Activated CD4-positive, alpha-beta T cell treated with anti-CD3 and anti-CD28 coated beads for 48 hours (primary cell): ENCODE data around the gene GPSM1.

Source experiments
- DNase-seq: peaks from one replicate; pipeline ENCODE4 v3.0.0-alpha.2; 2020

GPSM1 gene

GRCh38 chr9:136363949-136364748 lies 36.8 kb downstream of the GPSM1 start:
- no peak for DNase-seq

- DNase-seq, result no peak
Measured at GRCh38 chr9:136364942-136365774, 37.8 kb downstream of the GPSM1 start.

- DNase-seq, result no peak
Measured at GRCh38 chr9:136365775-136366222, 38.5 kb downstream of the GPSM1 start.

GRCh38 chr9:136366826-136367225 lies 39.5 kb downstream of the GPSM1 start:
- no peak for DNase-seq

- no peak for DNase-seq
Measured at GRCh38 chr9:136367296-136368145, 40.2 kb downstream of the GPSM1 start.

GRCh38 chr9:136368190-136368589 lies 40.9 kb downstream of the GPSM1 start:
- no peak for DNase-seq

GRCh38 chr9:136370037-136370436 lies 42.7 kb downstream of the GPSM1 start:
- no peak for DNase-seq

- DNase-seq, result no peak
Measured at GRCh38 chr9:136370687-136371532, 43.6 kb downstream of the GPSM1 start.

GRCh38 chr9:136371533-136371880 lies 44.2 kb downstream of the GPSM1 start:
- no peak for DNase-seq

GRCh38 chr9:136372006-136372405 lies 44.7 kb downstream of the GPSM1 start:
- DNase-seq, result no peak

GRCh38 chr9:136372561-136373299 lies 45.4 kb downstream of the GPSM1 start:
- DNase-seq, result peak; percentile 35

GRCh38 chr9:136373300-136374182 lies 46.2 kb downstream of the GPSM1 start, which contains the start of gene CARD9:
CARD9 (minus strand) TSS chr9:136373669; CDS start chr9:136372078, 1,591 bp downstream.
- peak; percentile 45 for DNase-seq

- DNase-seq, result no peak
Measured at GRCh38 chr9:136374183-136374575, 46.8 kb downstream of the GPSM1 start.

- DNase-seq, result no peak
Measured at GRCh38 chr9:136375096-136375495, 47.8 kb downstream of the GPSM1 start.

GRCh38 chr9:136376457-136376856 lies 49.1 kb downstream of the GPSM1 start:
- DNase-seq, result no peak

- no peak for DNase-seq
Measured at GRCh38 chr9:136377341-136378169, 50.2 kb downstream of the GPSM1 start.

GRCh38 chr9:136378170-136379002 lies 51.0 kb downstream of the GPSM1 start:
- no peak for DNase-seq

GRCh38 chr9:136379003-136379287 lies 51.6 kb downstream of the GPSM1 start:
- DNase-seq, result no peak

GRCh38 chr9:136379401-136379800 lies 52.1 kb downstream of the GPSM1 start:
- no peak for DNase-seq
